SK-N-DZ (cell line): ENCODE measurements around the gene PCDHB6. TPM values are rescaled to one million over a fixed set of nuclear protein-coding genes. Genes with fewer than 3 reads are reported as not detected.
"Not testable (repeated sequence)": the region's sequence is repeated elsewhere in the genome, so short reads cannot be mapped to it uniquely, and the experiment has no call there.

Experiments used
- DNase-seq: peaks from one replicate; pipeline ENCODE4 v3.0.0-alpha.2; 2015; ENCODE audit warnings: low spot score
- polyA plus RNA-seq, 2 experiments: library from polyadenylated mRNA; depleted of rRNA; stranded (reverse); fragments of >200 nt; gene quantifications; 2 replicates each; pipeline ENCODE4 v1.2.3, GENCODE V29; 2014

Gene PCDHB6
- 2.9 and 3.0 TPM in 2 replicates for polyA plus RNA-seq (2014; cell fraction: cytosol; rRNA removed)
- polyA plus RNA-seq (2014; cell fraction: nucleus; rRNA removed) = 1.4 TPM in 2 replicates

- DNase-seq = peak; percentile 53
These were observed at the start of gene PCDHB6 for GRCh38 chr5:141149812-141150211. TSS of gene PCDHB6 (plus strand) at chr5:141150057. CDS start at chr5:141150258, 201 bp downstream.

GRCh38 chr5:141100243-141100805 lies 49.5 kb upstream of the PCDHB6 start, which contains the start of gene PCDHB3:
TSS of gene PCDHB3 (plus strand) at chr5:141100473. CDS start at chr5:141100650, 177 bp downstream.
- no peak for DNase-seq

DNA sequence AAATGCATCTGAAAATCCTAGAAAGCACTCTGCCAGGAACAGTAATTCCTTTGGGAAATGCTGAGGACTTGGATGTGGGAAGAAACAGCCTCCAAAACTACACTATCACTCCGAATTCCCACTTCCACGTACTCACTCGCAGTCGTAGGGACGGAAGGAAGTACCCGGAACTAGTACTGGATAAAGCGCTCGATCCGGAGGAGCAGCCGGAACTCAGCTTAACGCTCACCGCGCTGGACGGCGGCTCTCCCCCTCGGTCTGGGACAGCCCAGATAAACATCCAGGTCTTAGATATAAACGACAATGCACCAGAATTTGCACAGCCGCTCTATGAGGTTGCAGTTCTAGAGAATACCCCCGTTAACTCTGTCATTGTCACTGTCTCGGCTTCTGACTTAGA lies 48.8 kb upstream of the PCDHB6 start:
- DNase-seq = no peak

GRCh38 chr5:141102070-141102469 lies 47.8 kb upstream of the PCDHB6 start:
- DNase-seq = not testable (repeated sequence)

GRCh38 chr5:141102471-141102870 lies 47.4 kb upstream of the PCDHB6 start:
- not testable (repeated sequence) for DNase-seq

GRCh38 chr5:141105350-141105749 lies 44.5 kb upstream of the PCDHB6 start:
- DNase-seq = no peak

DNA sequence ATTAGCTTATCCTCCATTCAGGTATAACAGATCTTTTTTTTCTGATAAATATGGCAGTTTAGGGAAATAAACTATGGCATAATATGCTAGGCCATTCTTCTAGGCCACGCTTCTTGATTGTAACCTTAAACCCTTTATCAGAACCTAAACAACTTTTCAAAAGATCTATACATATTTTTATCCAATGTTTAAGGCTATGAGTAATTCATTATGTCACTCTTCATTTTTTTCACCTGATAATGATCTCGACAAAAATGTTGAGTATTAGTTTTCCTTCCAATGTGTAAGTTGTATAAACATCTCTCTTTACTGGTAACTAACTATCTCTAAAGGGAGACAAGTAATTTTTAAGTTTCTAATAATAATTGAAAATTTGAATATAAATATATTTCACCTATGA lies 30.6 kb upstream of the PCDHB6 start:
- no peak for DNase-seq

DNA sequence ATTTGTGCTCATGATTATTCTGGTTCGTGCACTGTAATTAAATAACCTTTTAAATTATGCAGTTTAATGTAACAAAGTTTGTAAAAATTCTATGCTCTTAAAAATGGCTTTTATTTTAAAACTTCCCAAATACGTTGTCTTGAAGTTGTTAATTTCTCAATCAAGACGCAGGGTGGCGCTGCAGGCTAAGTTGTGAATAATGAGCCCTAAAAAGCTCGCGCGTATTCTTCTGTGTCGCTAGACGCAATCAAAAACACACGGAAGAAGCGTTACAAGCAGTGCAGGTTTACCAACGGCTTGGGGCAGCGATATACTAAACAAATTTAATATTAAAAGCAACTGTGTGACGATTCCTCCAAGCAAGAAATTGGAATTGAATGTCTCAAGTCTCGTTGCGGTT lies 28.3 kb upstream of the PCDHB6 start, which contains the start of gene PCDHB4:
Gene PCDHB4 (plus strand): TSS at position 256 of the 400 bp plus-strand sequence. CDS start 181 bp downstream, outside the sequence.
- no peak for DNase-seq

DNA sequence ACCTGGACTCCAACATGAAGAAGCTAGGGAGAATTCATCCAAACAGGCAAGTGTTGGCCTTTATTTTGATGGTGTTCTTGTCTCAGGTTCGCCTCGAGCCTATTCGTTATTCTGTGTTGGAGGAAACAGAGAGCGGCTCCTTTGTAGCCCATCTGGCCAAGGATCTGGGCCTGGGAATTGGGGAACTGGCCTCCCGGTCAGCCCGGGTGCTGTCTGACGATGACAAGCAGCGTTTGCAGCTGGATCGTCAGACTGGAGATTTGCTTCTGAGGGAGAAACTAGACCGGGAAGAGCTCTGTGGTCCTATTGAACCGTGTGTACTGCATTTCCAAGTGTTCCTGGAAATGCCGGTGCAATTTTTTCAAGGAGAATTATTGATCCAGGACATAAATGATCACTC lies 27.9 kb upstream of the PCDHB6 start:
- DNase-seq = no peak

DNA sequence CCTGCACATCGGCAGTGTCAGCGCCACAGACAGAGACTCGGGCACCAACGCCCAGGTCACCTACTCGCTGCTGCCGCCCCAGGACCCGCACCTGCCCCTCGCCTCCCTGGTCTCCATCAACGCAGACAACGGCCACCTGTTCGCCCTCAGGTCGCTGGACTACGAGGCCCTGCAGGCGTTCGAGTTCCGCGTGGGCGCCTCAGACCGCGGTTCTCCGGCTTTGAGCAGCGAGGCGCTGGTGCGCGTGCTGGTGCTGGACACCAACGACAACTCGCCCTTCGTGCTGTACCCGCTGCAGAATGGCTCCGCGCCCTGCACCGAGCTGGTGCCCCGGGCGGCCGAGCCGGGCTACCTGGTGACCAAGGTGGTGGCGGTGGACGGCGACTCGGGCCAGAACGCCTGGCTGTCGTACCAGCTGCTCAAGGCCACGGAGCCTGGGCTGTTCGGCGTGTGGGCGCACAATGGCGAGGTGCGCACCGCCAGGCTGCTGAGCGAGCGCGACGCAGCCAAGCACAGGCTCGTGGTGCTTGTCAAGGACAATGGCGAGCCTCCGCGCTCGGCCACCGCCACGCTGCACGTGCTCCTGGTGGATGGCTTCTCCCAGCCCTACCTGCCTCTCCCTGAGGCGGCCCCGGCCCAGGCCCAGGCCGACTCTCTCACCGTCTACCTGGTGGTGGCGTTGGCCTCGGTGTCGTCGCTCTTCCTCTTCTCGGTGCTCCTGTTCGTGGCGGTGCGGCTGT lies 26.3 kb upstream of the PCDHB6 start:
- not testable (repeated sequence) for DNase-seq

DNA sequence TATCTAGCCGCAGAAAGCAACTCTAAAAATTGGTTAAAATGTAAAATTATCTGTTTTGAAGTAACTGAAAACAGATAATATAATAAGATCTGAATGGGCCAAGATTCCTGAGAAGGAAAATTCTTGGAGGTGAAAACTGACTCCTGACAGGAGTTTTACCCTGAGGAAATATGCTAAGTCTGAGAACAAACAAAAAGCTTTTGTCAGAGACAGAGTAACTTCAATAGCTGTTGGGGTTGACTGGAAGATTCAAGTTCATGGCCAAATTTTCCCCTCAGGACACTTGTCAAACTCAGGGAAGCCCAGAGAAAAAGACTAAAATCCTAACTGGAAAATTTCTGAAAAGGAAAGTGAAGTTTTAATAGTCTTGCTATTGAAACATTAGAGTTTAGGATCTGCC lies 22.6 kb upstream of the PCDHB6 start:
- no peak for DNase-seq

GRCh38 chr5:141135030-141135717 lies 14.7 kb upstream of the PCDHB6 start, which contains the start of gene PCDHB5:
TSS of gene PCDHB5 (plus strand) at chr5:141135206. CDS start at chr5:141135435, 229 bp downstream.
- no peak for DNase-seq

GRCh38 chr5:141135718-141136266 lies 14.1 kb upstream of the PCDHB6 start:
- no peak for DNase-seq

DNA sequence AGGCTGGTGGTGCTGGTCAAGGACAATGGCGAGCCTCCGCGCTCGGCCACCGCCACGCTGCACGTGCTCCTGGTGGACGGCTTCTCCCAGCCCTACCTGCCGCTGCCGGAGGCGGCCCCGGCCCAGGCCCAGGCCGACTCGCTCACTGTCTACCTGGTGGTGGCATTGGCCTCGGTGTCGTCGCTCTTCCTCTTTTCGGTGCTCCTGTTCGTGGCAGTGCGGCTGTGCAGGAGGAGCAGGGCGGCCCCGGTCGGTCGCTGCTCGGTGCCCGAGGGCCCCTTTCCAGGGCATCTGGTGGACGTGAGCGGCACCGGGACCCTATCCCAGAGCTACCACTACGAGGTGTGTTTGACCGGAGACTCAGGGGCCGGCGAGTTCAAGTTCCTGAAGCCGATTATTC lies 12.5 kb upstream of the PCDHB6 start:
- DNase-seq = not testable (repeated sequence)

DNA sequence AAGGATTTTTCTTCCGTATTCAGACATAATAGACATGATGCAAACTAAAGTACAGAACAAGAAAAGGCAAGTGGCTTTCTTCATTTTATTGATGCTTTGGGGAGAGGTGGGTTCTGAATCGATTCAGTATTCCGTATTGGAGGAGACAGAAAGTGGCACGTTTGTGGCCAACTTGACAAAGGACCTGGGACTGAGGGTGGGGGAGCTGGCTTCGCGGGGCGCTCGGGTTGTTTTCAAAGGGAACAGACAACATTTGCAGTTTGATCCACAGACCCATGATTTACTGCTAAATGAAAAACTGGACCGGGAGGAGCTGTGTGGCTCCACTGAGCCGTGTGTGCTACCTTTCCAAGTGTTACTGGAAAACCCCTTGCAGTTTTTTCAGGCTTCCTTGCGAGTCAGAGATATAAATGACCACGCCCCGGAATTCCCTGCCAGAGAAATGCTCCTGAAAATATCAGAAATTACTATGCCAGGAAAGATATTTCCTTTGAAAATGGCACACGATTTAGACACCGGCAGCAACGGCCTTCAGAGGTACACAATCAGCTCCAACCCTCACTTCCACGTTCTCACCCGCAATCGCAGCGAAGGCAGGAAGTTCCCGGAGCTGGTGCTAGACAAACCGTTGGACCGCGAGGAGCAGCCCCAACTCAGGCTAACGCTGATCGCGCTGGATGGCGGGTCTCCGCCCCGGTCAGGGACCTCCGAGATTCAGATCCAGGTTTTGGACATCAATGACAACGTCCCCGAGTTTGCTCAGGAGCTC lies 551 bp downstream of the PCDHB6 start:
- no peak for DNase-seq

DNA sequence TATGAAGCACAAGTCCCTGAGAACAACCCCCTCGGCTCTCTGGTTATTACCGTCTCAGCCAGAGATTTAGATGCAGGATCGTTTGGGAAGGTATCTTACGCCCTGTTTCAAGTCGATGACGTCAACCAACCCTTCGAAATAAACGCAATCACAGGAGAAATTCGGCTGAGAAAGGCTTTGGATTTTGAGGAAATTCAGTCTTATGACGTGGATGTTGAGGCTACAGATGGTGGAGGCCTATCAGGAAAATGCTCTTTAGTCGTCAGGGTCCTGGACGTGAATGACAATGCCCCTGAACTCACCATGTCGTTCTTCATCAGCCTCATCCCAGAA lies 1.1 kb downstream of the PCDHB6 start:
- no peak for DNase-seq

GRCh38 chr5:141151632-141152031 lies 1.8 kb downstream of the PCDHB6 start:
- not testable (repeated sequence) for DNase-seq

DNA sequence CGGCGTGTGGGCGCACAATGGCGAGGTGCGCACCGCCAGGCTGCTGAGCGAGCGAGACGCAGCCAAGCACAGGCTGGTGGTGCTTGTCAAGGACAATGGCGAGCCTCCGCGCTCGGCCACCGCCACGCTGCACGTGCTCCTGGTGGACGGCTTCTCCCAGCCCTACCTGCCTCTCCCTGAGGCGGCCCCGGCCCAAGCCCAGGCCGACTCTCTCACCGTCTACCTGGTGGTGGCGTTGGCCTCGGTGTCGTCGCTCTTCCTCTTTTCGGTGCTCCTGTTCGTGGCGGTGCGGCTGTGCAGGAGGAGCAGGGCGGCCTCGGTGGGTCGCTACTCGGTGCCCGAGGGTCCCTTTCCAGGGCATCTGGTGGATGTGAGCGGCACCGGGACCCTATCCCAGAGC lies 2.2 kb downstream of the PCDHB6 start:
- DNase-seq = not testable (repeated sequence)

- no peak for DNase-seq
These were observed 5.9 kb downstream of the PCDHB6 start for GRCh38 chr5:141155540-141156374.

GRCh38 chr5:141157356-141157755 lies 7.5 kb downstream of the PCDHB6 start:
- DNase-seq = not testable (repeated sequence)
